ENCODE data around the gene CDCA5.
A peak's percentile ranks its signal among the peaks of the same experiment; 100 is the strongest.

CDCA5 gene

DNA sequence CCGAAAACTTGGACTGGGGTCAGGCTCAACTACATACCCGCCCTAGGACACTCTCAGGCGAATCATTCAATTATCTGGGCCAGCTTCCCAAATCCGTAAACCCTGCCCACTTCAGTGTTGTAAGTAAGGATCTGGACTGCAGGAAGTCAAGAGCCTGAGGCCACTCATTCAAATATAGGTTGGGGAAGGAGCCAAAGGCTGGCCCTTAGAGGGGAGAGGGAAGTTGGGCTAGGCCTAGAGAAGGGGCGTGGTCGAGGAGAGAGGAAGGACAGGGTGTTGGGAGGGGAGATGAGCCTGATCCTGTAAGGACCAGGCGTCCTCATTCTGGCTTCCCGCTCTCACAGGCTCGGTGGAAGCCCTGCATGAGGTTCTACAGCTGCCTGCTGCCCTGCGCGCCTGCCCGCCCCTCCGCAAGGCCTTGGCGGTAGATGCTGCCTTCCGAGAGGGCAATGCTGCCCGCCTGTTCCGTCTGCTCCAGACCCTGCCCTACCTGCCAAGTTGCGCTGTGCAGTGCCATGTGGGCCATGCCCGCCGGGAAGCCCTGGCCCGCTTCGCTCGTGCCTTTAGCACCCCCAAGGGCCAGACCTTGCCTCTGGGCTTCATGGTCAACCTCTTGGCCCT is 39.8 kb downstream of the CDCA5 start:
- no peak for DNase-seq (ENCODE audit: low spot score)

DNA sequence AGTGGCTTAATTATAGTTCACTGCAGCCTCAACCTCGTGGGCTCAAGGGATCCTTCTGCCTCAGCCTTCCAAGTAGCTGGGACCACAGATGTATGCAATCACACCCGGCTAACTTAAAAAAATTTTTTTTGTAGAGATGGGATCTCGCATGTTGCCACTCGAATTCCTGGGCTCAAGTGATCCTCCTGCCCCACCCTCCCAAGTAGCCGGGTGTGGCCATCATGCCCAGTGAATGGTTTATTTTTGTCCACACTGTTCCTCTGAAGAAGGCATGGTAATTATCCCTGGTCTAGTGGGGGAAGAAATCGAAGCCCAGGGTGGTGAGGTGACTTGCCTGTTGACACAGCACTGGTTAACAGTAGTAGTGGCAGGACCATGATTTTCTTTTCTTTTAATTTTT is 40.9 kb downstream of the CDCA5 start:
- DNase-seq (ENCODE audit: low spot score), result no peak

DNA sequence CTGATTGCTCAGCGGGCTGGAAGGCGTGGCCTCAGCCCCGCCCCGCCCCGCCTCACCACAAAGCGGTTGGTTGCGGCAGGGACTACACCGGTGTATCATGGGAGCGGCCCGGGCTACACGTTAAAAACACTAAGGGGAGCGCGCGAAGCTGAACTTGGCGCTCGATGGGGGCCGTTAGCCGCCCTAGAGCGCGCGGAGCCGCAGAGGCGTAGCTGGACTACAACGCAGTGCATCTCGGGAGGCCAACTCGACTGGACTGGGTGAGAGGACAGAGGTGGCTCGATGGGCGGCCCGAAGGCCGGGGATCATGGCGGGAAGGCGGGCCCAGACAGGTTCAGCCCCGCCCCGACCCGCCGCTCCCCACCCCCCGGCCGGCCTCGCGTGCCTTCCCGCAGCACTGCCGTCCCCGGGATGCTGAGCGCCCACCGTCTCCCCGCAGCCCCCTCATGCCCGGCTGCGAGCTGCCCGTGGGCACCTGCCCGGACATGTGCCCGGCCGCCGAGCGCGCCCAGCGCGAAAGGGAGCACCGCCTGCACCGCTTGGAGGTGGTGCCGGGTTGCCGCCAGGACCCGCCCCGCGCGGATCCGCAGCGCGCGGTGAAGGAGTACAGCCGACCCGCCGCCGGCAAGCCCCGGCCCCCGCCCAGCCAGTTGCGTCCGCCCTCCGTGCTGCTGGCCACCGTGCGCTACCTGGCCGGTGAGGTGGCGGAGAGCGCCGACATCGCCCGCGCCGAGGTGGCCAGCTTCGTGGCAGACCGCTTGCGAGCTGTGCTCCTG is 42.8 kb downstream of the CDCA5 start, which contains the start of gene SAC3D1:
SAC3D1 (plus strand) TSS at position 364 of the 776 bp plus-strand sequence; CDS start at position 447, 83 bp downstream.
- DNase-seq (ENCODE audit: low spot score), result peak; percentile 95

DNA sequence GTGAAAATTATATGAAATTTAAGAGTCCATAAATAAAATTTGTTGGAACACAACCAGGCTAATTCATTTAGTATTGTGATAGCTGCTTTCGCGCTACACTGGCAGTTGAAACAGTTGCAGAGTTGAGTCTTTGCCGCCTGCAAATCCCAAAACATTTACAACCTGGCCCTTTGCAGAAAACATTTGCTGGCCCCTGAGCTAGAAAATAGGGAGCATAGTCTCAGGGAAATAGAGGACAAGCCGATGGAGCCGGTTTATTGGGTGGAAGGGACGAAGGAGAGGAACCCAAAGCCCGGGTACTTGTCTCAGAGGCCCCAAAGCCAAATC is 43.4 kb downstream of the CDCA5 start:
- no peak for DNase-seq (ENCODE audit: low spot score)

GRCh38 chr11:65036931-65037330 is 46.9 kb downstream of the CDCA5 start:
- no peak for DNase-seq (ENCODE audit: low spot score)

- no peak for DNase-seq (ENCODE audit: low spot score)
These were observed 48.3 kb downstream of the CDCA5 start for GRCh38 chr11:65035579-65035978.

DNA sequence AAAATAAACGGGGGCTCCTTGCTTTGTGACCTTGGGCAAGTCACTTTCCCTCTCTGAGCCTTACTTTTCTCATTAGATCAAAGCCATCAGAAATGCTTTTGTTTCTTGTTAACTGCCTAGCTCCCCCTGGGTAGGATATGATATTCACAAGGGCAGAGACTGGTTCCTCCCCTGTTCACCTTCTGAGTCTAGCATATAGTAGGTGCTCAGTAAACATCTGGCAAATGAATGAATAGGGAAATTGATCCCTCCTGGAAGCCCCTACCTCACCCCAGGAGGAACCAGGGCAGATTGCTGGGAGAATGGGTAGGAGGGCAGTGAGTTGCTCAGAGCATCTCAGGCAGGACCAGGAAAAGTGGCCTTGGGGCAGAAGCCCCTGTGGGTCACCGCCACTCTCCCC is 49.4 kb downstream of the CDCA5 start:
- DNase-seq (ENCODE audit: low spot score), result no peak

- DNase-seq (ENCODE audit: low spot score), result no peak
These were observed 51.6 kb downstream of the CDCA5 start for GRCh38 chr11:65032216-65032615.
